GM19468 (cell line): ENCODE measurements around the gene MTMR12.
"Not testable (repeated sequence)": the region's sequence is repeated elsewhere in the genome, so short reads cannot be mapped to it uniquely, and the experiment has no call there.

Experiments used
- ATAC-seq: cut with Tn5 transposase; IDR thresholded peaks from one replicate; pipeline ENCODE4 v1.9.1; 2021; ENCODE audit warnings: mild to moderate bottlenecking, moderate library complexity, moderate number of reproducible peaks; ENCODE audit not compliant: unreplicated experiment; ENCODE audit errors: extremely low read depth

MTMR12 gene

GRCh38 chr5:32208837-32209236, 103.9 kb downstream of the MTMR12 start:
- ATAC-seq, result not testable (repeated sequence)

- no peak for ATAC-seq
Observed at GRCh38 chr5:32207355-32207634, 105.4 kb downstream of the MTMR12 start.

GRCh38 chr5:32206509-32207354, 106.0 kb downstream of the MTMR12 start:
- ATAC-seq, result no peak

DNA sequence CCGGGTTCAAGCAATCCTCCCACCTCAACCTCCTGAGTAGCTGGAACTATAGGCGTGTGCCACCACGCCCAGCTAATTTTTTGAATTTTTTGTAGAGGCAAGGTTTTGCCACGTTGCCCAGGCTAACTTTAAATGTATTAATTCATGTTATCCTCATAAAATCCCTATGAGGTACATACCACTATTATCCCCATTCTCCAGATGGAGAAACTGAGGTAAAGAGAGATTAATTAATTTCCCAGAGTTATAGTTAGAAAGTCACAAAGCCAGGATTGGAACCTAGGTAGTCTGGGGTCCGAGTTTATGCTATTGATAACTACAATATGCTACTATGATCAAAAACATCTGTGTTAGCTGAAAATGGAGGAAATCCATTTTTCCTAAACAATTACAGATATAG, 106.7 kb downstream of the MTMR12 start:
- ATAC-seq, result no peak

DNA sequence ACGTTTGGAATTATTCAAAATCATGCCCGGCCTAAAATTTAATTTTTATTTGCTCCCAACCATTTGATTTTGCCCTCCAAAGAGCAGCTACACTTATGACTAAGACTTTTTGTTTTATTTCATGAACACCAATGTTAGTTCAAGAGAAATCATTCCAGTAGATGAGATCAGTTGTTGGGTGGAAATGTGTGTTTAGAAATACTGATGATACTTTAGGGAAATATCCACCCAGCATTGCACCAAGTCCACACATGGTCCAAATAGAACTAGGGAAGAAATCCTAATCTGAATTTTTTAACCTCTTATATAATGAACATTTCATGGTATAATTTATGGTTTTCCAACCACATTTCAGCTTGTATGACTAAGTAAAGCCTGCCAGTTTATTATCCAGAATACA, 110.3 kb downstream of the MTMR12 start:
- ATAC-seq, result no peak

DNA sequence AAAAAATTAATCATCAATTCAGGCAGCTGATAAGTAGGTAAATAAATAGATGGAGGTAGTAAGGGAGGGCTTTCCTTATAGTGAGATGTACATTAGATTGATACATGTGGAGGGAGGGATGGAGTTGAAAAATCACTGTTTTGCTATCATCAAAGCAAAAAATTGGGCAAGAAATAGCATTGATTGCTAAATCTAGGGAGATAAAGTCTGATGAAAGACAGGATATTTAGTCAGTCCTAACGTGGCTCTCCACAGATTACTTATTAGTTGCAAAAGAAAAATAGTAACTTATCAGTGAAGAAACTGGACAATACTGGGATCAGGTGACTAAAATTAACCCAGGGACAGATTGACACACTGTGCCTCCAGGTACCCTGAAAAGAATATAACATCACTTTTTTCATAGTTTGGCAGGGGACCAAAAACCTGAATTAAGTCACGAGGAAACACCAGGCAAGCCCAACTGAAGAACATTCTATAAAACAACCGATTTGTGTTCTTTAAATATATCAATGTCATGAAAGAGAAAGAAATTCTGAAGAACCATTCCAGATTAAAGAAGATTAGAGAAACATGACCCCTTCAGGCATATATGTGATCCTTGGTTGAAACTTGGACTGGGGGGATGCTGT, 111.5 kb downstream of the MTMR12 start:
- no peak for ATAC-seq

DNA sequence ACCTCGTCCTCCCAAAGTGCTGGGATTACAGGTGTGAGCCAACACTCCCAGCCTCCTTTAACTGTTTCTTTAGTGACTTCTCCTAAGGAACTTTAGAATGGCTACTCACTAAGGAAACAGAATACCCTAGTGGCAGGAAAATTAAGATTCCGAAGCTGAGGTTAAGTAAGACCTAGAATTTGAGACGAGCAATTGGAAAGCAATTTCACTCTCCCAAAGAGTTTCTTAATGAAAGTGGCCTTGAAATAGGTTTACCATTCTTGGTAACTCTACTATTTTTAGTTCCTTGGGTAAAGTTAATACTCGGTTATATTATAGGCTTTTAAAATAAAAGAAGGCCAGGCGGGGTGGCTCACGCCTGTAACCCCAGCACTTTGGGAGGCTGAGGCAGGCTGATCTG, 115.7 kb downstream of the MTMR12 start:
- no peak for ATAC-seq

DNA sequence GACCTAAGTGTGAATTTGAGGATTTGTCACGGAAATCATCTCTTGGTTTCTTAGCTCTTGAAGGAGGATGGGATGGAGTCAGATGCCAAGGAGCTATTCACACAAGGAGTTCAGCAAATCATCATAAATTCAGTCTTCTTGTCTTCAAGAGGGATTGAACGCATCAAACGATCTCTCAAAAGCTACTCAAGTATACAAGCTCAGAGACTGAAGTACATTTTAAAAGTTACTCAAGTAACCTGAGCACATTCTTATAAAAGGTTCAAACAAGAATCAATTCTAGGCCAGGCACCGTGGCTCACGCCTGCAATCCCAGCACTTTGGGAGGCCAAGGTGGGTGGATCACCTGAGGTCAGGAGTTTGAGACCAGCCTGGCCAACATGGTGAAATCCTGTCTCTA, 117.5 kb downstream of the MTMR12 start:
- no peak for ATAC-seq

DNA sequence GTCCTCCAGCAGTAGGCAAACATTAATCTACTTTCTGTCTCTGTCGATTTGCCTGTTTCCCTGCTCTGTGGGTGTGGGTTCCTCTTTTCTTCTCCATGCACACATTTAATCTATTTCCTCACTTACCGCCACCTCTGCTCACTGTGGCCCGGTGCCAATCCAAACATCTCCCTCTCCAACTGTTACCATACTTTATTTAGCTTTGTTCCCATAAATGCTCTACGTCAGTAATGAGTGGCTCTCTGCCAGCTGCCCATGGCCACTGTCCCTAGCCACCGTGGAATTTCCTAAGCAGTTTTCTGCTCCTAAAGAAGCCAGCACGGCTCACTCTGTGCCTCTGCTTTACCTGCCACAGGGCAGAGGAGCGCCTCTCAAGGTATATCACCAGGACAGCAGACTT, 119.1 kb downstream of the MTMR12 start:
- ATAC-seq, result no peak

DNA sequence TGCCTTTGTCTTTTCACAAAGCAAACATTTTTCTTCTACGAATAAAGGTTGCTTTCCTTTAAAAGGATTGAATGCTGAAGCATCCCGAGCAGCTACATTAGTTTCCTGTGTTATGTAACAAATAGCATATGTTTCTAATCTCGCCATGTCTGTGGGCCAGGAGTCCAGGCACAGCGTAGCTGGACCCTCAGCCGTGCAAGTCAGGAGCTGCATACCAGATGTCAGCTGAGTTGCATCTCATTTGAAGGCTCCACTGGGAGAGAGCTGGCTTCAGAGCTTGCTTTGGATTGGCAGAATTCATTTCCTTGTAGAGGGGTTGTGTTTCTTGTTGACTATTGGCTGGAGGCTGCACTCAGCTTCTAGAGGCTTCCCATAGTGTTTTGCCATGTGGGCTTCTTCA, 122.6 kb downstream of the MTMR12 start:
- no peak for ATAC-seq

- no peak for ATAC-seq
Observed at GRCh38 chr5:32187675-32188074, 125.1 kb downstream of the MTMR12 start.

DNA sequence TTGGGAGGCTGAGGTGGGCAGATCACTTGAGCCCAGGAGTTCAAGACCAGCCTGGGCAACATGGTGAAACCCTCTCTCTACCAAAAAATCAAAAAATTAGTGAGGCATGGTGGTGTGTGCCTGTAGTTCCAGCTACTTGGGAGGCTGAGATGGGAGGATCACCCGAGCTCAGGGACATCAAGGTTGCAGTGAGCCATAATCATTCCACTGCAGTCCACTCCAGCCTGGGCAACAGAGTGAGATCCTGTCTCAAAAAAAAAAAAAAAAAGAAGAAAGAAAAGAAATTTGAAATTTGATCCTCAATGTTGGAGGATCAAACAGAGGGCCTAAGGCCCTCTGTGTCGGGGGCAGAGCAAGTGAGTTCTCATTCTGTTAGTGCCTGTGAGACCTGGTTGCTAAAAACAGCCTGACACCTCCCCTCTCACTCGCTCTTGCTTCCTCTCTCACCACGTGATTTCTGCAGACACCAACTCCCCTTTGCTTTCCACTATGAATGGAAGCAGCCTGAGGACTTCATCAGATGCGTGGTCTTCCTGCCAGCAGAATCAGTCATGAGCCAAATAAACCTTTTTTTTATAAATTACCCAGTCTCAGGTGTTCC, 130.2 kb downstream of the MTMR12 start:
- no peak for ATAC-seq
